Measurements from ENCODE around the gene COLQ.

- TF ChIP-seq CTCF (IDR thresholded peaks at IDR 0.05) (no peak), POLR2A (IDR thresholded peaks at IDR 0.05) (no peak)
Measured at GRCh38 chr3:15403495-15403894, 118.0 kb downstream of the COLQ start.

All from adrenal gland (tissue), 5 donors.